DOHH2 (cell line): Measurements from ENCODE around the gene NDC80.

Experiments used
- CTCF ChIP-seq: fragments of 200-600 bp; sonication (generic); IDR thresholded peaks from one replicate; pipeline ENCODE4 v1.5.1; 2014; ENCODE audit warnings: antibody characterized with exemption, mild to moderate bottlenecking, low read depth, low read length; ENCODE audit not compliant: poor library complexity, severe bottlenecking
- EZH2phosphoT487 ChIP-seq: fragments of 200-600 bp; sonication (generic); IDR thresholded peaks from 2 replicates; pipeline ENCODE4 v1.6.1; 2017; ENCODE audit warnings: borderline replicate concordance, mild to moderate bottlenecking, antibody characterized with exemption, low read length, moderate library complexity, mixed read lengths

GRCh38 chr18:2653467-2653866 lies 82.1 kb downstream of the NDC80 start:
- TF ChIP-seq CTCF (no peak), EZH2phosphoT487 (no peak)
